Natural killer cell (primary cell): ENCODE measurements around the gene MRS2. TPM values are rescaled to one million over a fixed set of nuclear protein-coding genes. Genes with fewer than 3 reads are reported as not detected.

Source experiments
- ATAC-seq, 3 donors: fragments of 150-1000 bp in 2 of 3; fragments of 200-7000 bp in 1 of 3; cut with Tn5 transposase; 1 replicate in 1 of 3; 2 replicates in 2 of 3; pipeline ENCODE4 v1.10.0; 2021; ENCODE audit warnings: mild to moderate bottlenecking in 2 of 3, moderate library complexity in 2 of 3
- DNase-seq, 2 donors: peaks; one replicate each; pipeline versions ENCODE4 v3.0.0 to v3.0.0-alpha.2; 2013 to 2021; ENCODE audit warnings: mixed read lengths in 1 of 2
- H3K27ac ChIP-seq: one replicate; pipeline ENCODE4 v1.5.1; 2013; ENCODE audit warnings: mild to moderate bottlenecking, low read length
- H3K27me3 ChIP-seq: one replicate; pipeline ENCODE4 v1.6.1; 2013; ENCODE audit warnings: low read length; ENCODE audit not compliant: control insufficient read depth, insufficient read depth
- H3K36me3 ChIP-seq: one replicate; pipeline ENCODE4 v1.6.1; 2013; ENCODE audit warnings: low read length; ENCODE audit not compliant: control insufficient read depth, insufficient read depth
- H3K4me1 ChIP-seq: one replicate; pipeline ENCODE4 v1.6.1; 2013; ENCODE audit warnings: low read length; ENCODE audit not compliant: control insufficient read depth, insufficient read depth
- H3K4me3 ChIP-seq: one replicate; pipeline ENCODE4 v1.5.1; 2013; ENCODE audit warnings: low read length
- H3K9me3 ChIP-seq: one replicate; pipeline ENCODE4 v1.6.1; 2013; ENCODE audit warnings: low read length; ENCODE audit not compliant: control insufficient read depth, insufficient read depth
- H3K27ac Mint-ChIP-seq, 2 donors: one replicate each; pipeline ENCODE4 v1.8.0; 2022; ENCODE audit warnings: mild to moderate bottlenecking in 2 of 2, mixed read lengths in 2 of 2, moderate library complexity in 1 of 2
- H3K27me3 Mint-ChIP-seq, 2 donors: one replicate each; pipeline ENCODE4 v1.8.0; 2022; ENCODE audit warnings: low read depth in 2 of 2, mixed read lengths in 2 of 2
- H3K36me3 Mint-ChIP-seq: one replicate; pipeline ENCODE4 v1.8.0; 2022; ENCODE audit warnings: mixed read lengths
- H3K4me1 Mint-ChIP-seq, 2 donors: one replicate each; pipeline ENCODE4 v1.8.0; 2022; ENCODE audit warnings: mixed read lengths in 2 of 2
- H3K4me3 Mint-ChIP-seq: one replicate; pipeline ENCODE4 v1.8.0; 2022; ENCODE audit warnings: mild to moderate bottlenecking, moderate library complexity, mixed read lengths
- H3K9me3 Mint-ChIP-seq, 2 donors: one replicate each; pipeline ENCODE4 v1.8.0; 2022; ENCODE audit warnings: mixed read lengths in 2 of 2
- WGBS: methylation state at CpG from one replicate; pipeline ENCODE4 v1.1.7; 2013; ENCODE audit warnings: missing lambda C conversion rate; ENCODE audit not compliant: insufficient coverage; 5-methylcytosine and 5-hydroxymethylcytosine counted together
- intact Hi-C: fragments of 100-400 bp; cut with micrococcal nuclease; formaldehyde crosslinking; loops from one replicate; pipeline ENCODE4 v1.14.2; 2022
- total RNA-seq, 4 donors: library from RNA; stranded (reverse); fragments of 120-200 nt in 1 of 4; gene quantifications; one replicate each; pipeline versions ENCODE4 v1.2.3 to v1.2.4, GENCODE V29; 2013 to 2022
- TF ChIP-seq, protein P1 (sequence below): fragments of 200-600 bp; IDR thresholded peaks from one replicate; pipeline ENCODE4 v1.8.0; 2022; ENCODE audit warnings: antibody characterized with exemption

Gene MRS2
- total RNA-seq, 3 donors from 2014 or later (not counting 1 experiment from before 2014, with no cell fraction given), result 9.0 to 12.8 (median 10.8) TPM

DNA sequence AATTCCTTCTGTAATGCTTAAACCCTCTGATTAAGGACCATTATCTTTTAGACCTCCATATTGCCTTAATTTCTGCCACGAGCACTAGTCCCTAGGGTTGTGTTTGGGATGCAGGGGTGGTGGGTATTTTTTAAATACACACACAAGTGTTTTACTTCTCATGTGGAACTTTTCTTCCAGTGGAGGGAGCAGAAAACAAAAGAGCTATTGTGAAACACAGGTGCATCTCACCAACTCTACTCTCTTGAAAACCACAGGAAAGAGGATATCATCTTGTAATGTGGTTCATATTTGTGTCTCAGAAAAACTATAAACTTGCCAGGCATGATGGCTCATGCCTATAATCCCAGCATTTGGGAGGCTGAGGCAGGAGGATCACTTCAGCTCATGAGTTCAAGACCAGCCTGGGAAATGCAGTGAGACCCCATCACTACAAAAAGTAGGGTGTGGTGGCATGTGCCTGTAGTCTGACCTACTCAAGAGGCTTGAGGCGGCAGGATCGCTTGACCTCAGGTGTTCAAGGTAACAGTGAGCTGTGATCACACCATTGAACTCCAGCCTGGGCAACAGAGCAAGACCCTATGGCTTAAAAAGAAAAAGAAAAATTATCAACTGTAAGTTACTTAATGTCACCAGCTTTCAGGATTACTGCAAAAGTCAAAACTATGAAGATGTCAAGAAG is 37.3 kb downstream of the MRS2 start:
- H3K27me3 ChIP-seq, result no peaks in the 10 kb centered on the region
- Mint-ChIP-seq H3K27me3 (no peaks in the 10 kb centered on the region), H3K36me3 (no peaks in the 10 kb centered on the region), H3K4me3 (no peak overlapping the region), H3K4me1 (no peaks in the 10 kb centered on the region), H3K27ac (no peak overlapping the region), H3K9me3 (no peaks in the 10 kb centered on the region)
- TF ChIP-seq, protein P1, sequence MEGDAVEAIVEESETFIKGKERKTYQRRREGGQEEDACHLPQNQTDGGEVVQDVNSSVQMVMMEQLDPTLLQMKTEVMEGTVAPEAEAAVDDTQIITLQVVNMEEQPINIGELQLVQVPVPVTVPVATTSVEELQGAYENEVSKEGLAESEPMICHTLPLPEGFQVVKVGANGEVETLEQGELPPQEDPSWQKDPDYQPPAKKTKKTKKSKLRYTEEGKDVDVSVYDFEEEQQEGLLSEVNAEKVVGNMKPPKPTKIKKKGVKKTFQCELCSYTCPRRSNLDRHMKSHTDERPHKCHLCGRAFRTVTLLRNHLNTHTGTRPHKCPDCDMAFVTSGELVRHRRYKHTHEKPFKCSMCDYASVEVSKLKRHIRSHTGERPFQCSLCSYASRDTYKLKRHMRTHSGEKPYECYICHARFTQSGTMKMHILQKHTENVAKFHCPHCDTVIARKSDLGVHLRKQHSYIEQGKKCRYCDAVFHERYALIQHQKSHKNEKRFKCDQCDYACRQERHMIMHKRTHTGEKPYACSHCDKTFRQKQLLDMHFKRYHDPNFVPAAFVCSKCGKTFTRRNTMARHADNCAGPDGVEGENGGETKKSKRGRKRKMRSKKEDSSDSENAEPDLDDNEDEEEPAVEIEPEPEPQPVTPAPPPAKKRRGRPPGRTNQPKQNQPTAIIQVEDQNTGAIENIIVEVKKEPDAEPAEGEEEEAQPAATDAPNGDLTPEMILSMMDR, result no peak
- H3K4me3 ChIP-seq, result no peak overlapping the region
- WGBS, result 93% methylated on average over 2 of the region's 3 CpGs
- H3K36me3 ChIP-seq, result no peaks in the 10 kb centered on the region
- intact Hi-C loops, result no loop called here
- ATAC-seq, result no peak
- H3K4me1 ChIP-seq, result no peaks in the 10 kb centered on the region
- H3K9me3 ChIP-seq, result no peaks in the 10 kb centered on the region
- no peak overlapping the region for H3K27ac ChIP-seq
- DNase-seq, result no peak

DNA sequence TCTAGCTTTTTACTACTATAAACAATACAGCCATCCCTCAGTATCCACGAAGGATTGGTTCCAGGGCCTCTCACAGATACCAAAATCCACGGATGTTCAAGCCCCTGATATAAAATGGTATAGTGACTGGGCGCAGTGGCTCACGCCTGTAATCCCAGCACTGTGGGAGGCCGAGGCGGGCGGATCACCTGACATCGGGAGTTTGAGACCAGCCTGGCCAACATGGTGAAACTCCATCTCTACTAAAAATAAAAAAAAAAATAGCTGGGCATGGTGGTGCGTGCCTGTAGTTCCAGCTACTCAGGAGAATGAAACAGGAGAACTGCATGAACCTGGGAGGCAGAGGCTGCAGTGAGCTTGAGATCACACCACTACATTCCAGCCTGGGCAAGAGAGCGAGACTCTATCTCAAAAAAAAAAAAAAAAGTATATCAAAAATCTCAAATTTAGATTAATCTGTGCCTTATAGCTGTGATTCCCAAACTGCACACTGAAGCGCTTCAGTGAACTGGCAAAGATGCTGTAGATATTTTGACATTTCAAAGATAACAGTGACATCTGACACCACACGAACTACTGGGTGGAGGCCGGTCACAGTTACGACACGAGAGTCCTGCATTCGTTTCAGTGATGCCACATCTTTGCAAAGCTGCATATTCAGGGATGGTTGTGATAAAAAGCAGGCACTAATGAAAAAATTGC is 38.3 kb downstream of the MRS2 start:
- intact Hi-C loops, result no loop called here
- no peak for DNase-seq
- H3K4me3 ChIP-seq, result no peak overlapping the region
- H3K27ac ChIP-seq, result no peak overlapping the region
- Mint-ChIP-seq H3K4me3 (no peak overlapping the region), H3K27me3 (no peaks in the 10 kb centered on the region), H3K36me3 (no peaks in the 10 kb centered on the region), H3K9me3 (no peaks in the 10 kb centered on the region), H3K27ac (no peak overlapping the region), H3K4me1 (no peaks in the 10 kb centered on the region)
- H3K27me3 ChIP-seq, result no peaks in the 10 kb centered on the region
- 95% methylated on average over 13 of the region's 16 CpGs for WGBS
- TF ChIP-seq, protein P1, result no peak
- no peaks in the 10 kb centered on the region for H3K36me3 ChIP-seq
- no peaks in the 10 kb centered on the region for H3K9me3 ChIP-seq
- ATAC-seq, result no peak
- no peaks in the 10 kb centered on the region for H3K4me1 ChIP-seq

DNA sequence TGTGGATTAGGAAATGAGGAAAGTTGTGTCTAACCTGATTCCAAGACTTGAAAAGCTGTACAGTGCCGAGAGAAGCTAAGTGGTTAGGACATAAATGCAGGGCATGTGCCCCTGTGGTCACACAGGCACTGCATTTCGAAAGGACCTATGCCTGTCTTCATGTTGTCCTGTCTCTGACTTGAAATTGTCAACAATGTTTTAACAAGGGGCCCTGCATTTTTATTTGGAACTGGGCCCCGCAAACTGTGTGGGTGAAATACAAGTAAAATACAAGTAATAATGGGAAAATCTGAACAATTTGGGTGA is 38.8 kb downstream of the MRS2 start:
- Mint-ChIP-seq H3K9me3 (no peaks in the 10 kb centered on the region), H3K4me3 (no peak overlapping the region), H3K27ac (no peak overlapping the region), H3K36me3 (no peaks in the 10 kb centered on the region), H3K4me1 (no peaks in the 10 kb centered on the region), H3K27me3 (no peaks in the 10 kb centered on the region)
- no peak for ATAC-seq
- Histone ChIP-seq H3K4me3 (no peak overlapping the region), H3K27me3 (no peaks in the 10 kb centered on the region), H3K4me1 (no peaks in the 10 kb centered on the region), H3K27ac (no peak overlapping the region), H3K36me3 (no peaks in the 10 kb centered on the region), H3K9me3 (no peaks in the 10 kb centered on the region)
- TF ChIP-seq, protein P1, result no peak
- WGBS, result 84% methylated on average over 2 of the region's 3 CpGs
- intact Hi-C loops, result no loop called here
- DNase-seq, result no peak
